ENCODE data around the gene COTL1.
"Not testable (repeated sequence)": the region's sequence is repeated elsewhere in the genome, so short reads cannot be mapped to it uniquely, and the experiment has no call there.

The COTL1 gene

DNA sequence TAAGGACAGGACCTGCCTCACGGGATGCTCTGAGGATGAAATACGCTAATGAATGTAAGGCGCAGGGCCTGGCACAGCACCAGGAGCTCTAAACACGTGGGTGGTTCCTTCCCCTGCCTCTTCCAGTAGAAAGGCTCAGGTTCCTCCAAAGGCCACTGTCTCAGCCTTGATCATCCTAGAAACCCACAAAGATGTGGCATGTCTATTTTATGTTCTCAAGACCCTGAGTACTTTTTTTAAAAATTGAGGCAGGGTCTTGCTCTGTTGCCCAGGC is 96.4 kb downstream of the COTL1 start:
- Histone ChIP-seq H3K27ac (ENCODE audit: low read length) (no peak overlapping the region), H3K36me3 (ENCODE audit: control insufficient read depth in 1 of 2, insufficient read depth in 2 of 2, low read length in 2 of 2) (no peaks in the 10 kb centered on the region), H3K4me3 (ENCODE audit: low read depth in 1 of 2, low read length in 2 of 2) (no peak overlapping the region), H3K27me3 (ENCODE audit: low read depth, low read length) (no peaks in the 10 kb centered on the region), H3K9me3 (ENCODE audit: control insufficient read depth in 1 of 2, low read length in 2 of 2) (no peaks in the 10 kb centered on the region), H3K4me1 (ENCODE audit: control insufficient read depth in 1 of 2, insufficient read depth in 2 of 2, low read length in 2 of 2) (peaks cover 0 to under 1% of the 10 kb centered on the region in 2 donors)

GRCh38 chr16:84520725-84521496 is 97.0 kb downstream of the COTL1 start:
- Histone ChIP-seq H3K4me3 (ENCODE audit: low read depth in 1 of 2, low read length in 2 of 2) (no peak overlapping the region), H3K9me3 (ENCODE audit: control insufficient read depth in 1 of 2, low read length in 2 of 2) (no peaks in the 10 kb centered on the region), H3K36me3 (ENCODE audit: control insufficient read depth in 1 of 2, insufficient read depth in 2 of 2, low read length in 2 of 2) (no peaks in the 10 kb centered on the region), H3K4me1 (ENCODE audit: control insufficient read depth in 1 of 2, insufficient read depth in 2 of 2, low read length in 2 of 2) (no peaks in the 10 kb centered on the region), H3K27ac (ENCODE audit: low read length) (no peak overlapping the region), H3K27me3 (ENCODE audit: low read depth, low read length) (no peaks in the 10 kb centered on the region)

- no peak overlapping the region for H3K4me3 ChIP-seq (ENCODE audit: low read depth in 1 of 2, low read length in 2 of 2)
- H3K27ac ChIP-seq (ENCODE audit: low read length) = no peak overlapping the region
- H3K4me1 ChIP-seq (ENCODE audit: control insufficient read depth in 1 of 2, insufficient read depth in 2 of 2, low read length in 2 of 2) = no peaks in the 10 kb centered on the region
- H3K36me3 ChIP-seq (ENCODE audit: control insufficient read depth in 1 of 2, insufficient read depth in 2 of 2, low read length in 2 of 2) = no peaks in the 10 kb centered on the region
- no peaks in the 10 kb centered on the region for H3K27me3 ChIP-seq (ENCODE audit: low read depth, low read length)
- H3K9me3 ChIP-seq (ENCODE audit: control insufficient read depth in 1 of 2, low read length in 2 of 2) = no peaks in the 10 kb centered on the region
These were observed 98.0 kb downstream of the COTL1 start for GRCh38 chr16:84519855-84520254.

- H3K36me3 ChIP-seq (ENCODE audit: control insufficient read depth in 1 of 2, insufficient read depth in 2 of 2, low read length in 2 of 2) = no peaks in the 10 kb centered on the region
- no peak overlapping the region for H3K4me3 ChIP-seq (ENCODE audit: low read depth in 1 of 2, low read length in 2 of 2)
- no peak overlapping the region for H3K27ac ChIP-seq (ENCODE audit: low read length)
- H3K9me3 ChIP-seq (ENCODE audit: control insufficient read depth in 1 of 2, low read length in 2 of 2) = no peaks in the 10 kb centered on the region
- no peaks in the 10 kb centered on the region for H3K4me1 ChIP-seq (ENCODE audit: control insufficient read depth in 1 of 2, insufficient read depth in 2 of 2, low read length in 2 of 2)
- H3K27me3 ChIP-seq (ENCODE audit: low read depth, low read length) = no peaks in the 10 kb centered on the region
These were observed 99.0 kb downstream of the COTL1 start for GRCh38 chr16:84518804-84519341.

GRCh38 chr16:84518220-84518619 is 99.7 kb downstream of the COTL1 start:
- H3K4me1 ChIP-seq (ENCODE audit: control insufficient read depth in 1 of 2, insufficient read depth in 2 of 2, low read length in 2 of 2); H3K4me3 ChIP-seq (ENCODE audit: low read depth in 1 of 2, low read length in 2 of 2); H3K36me3 ChIP-seq (ENCODE audit: control insufficient read depth in 1 of 2, insufficient read depth in 2 of 2, low read length in 2 of 2); H3K9me3 ChIP-seq (ENCODE audit: control insufficient read depth in 1 of 2, low read length in 2 of 2); H3K27me3 ChIP-seq (ENCODE audit: low read depth, low read length); H3K27ac ChIP-seq (ENCODE audit: low read length): not testable (repeated sequence)

- no peaks in the 10 kb centered on the region for H3K4me1 ChIP-seq (ENCODE audit: control insufficient read depth in 1 of 2, insufficient read depth in 2 of 2, low read length in 2 of 2)
These were observed 100.5 kb downstream of the COTL1 start for GRCh38 chr16:84517366-84517765.

More at GRCh38 chr16:84517366-84517765, 100.5 kb downstream of the COTL1 start:
- Histone ChIP-seq H3K4me3 (ENCODE audit: low read depth in 1 of 2, low read length in 2 of 2) (no peak overlapping the region), H3K9me3 (ENCODE audit: control insufficient read depth in 1 of 2, low read length in 2 of 2) (no peaks in the 10 kb centered on the region), H3K27me3 (ENCODE audit: low read depth, low read length) (no peaks in the 10 kb centered on the region), H3K27ac (ENCODE audit: low read length) (no peak overlapping the region), H3K36me3 (ENCODE audit: control insufficient read depth in 1 of 2, insufficient read depth in 2 of 2, low read length in 2 of 2) (no peaks in the 10 kb centered on the region)
